IMR-90 (cell line): ENCODE measurements around the gene KIF5C. TPM values are rescaled to one million over a fixed set of nuclear protein-coding genes. Genes with fewer than 3 reads are reported as not detected.

ENCODE experiments used
- ATAC-seq: fragments of 200-7000 bp; cut with Tn5 transposase; 2 replicates; pipeline ENCODE4 v1.9.1; 2020; ENCODE audit warnings: low read depth, mild to moderate bottlenecking, moderate library complexity
- BruUV-seq: library from RNA; stranded (reverse); fragments of 400-500 nt; replicated peaks from 2 replicates; lab custom pipeline; 2021; lab: Mats Ljungman, UMichigan
- CTCF ChIA-PET: fragments of 300-600 bp; formaldehyde crosslinking; extraction: SDS; loops from one replicate; lab custom pipeline; 2021; ENCODE audit warnings: antibody characterized with exemption; lab: Yijun Ruan, JAX
- POLR2A ChIA-PET: fragments of 300-600 bp; sonication (Branson Sonifier 250); formaldehyde crosslinking; loops from one replicate; lab custom pipeline; 2022; ENCODE audit warnings: antibody characterized with exemption; ENCODE audit not compliant: unreplicated experiment; lab: Charles Lee
- DNase-seq: peaks from one replicate; pipeline ENCODE4 v3.0.0; 2013
- H2AFZ ChIP-seq: replicated peaks from 2 replicates; pipeline ENCODE3; 2013; ENCODE audit warnings: low read length, mild to moderate bottlenecking; ENCODE audit not compliant: poor library complexity
- H2AK5ac ChIP-seq: 2 replicates; pipeline ENCODE4 v1.6.1; 2013; ENCODE audit warnings: low read depth, low read length, inconsistent platforms
- H2AK9ac ChIP-seq: replicated peaks from 2 replicates; pipeline ENCODE3; 2013; ENCODE audit warnings: mild to moderate bottlenecking, low read depth, low read length, moderate library complexity; ENCODE audit not compliant: poor library complexity
- H2BK120ac ChIP-seq: 2 replicates; pipeline ENCODE4 v1.6.1; 2013; ENCODE audit warnings: low read depth, low read length, inconsistent platforms
- H2BK15ac ChIP-seq: 3 replicates; pipeline ENCODE4 v1.6.1; 2013; ENCODE audit warnings: low read depth, low read length, inconsistent platforms
- H2BK20ac ChIP-seq: 2 replicates; pipeline ENCODE4 v1.6.1; 2013; ENCODE audit warnings: low read depth, mild to moderate bottlenecking, inconsistent platforms, low read length, moderate library complexity
- H2BK5ac ChIP-seq: 2 replicates; pipeline ENCODE4 v1.6.1; 2013; ENCODE audit warnings: mild to moderate bottlenecking, low read depth, low read length, inconsistent platforms; ENCODE audit not compliant: poor library complexity, severe bottlenecking
- H3K14ac ChIP-seq: replicated peaks from 2 replicates; pipeline ENCODE4 v1.6.1; 2013; ENCODE audit warnings: low read depth, low read length, inconsistent platforms
- H3K18ac ChIP-seq: 2 replicates; pipeline ENCODE4 v1.6.1; 2013; ENCODE audit warnings: low read depth, low read length, control low read depth
- H3K23ac ChIP-seq: 2 replicates; pipeline ENCODE4 v1.6.1; 2013; ENCODE audit warnings: low read depth, low read length, inconsistent platforms
- H3K27ac ChIP-seq: 2 replicates; pipeline ENCODE4 v1.5.1; 2013; ENCODE audit warnings: mild to moderate bottlenecking, control low read depth, low read length; ENCODE audit not compliant: insufficient read depth
- H3K27me3 ChIP-seq: 2 replicates; pipeline ENCODE4 v1.6.1; 2013; ENCODE audit warnings: low read length; ENCODE audit not compliant: control insufficient read depth, insufficient read depth
- H3K36me3 ChIP-seq: 2 replicates; pipeline ENCODE4 v1.6.1; 2013; ENCODE audit warnings: low read length, mixed read lengths; ENCODE audit not compliant: control insufficient read depth, insufficient read depth
- H3K4ac ChIP-seq: 2 replicates; pipeline ENCODE4 v1.6.1; 2013; ENCODE audit warnings: low read depth, low read length, inconsistent platforms
- H3K4me1 ChIP-seq: 2 replicates; pipeline ENCODE4 v1.6.1; 2013; ENCODE audit warnings: low read length, mixed read lengths; ENCODE audit not compliant: control insufficient read depth, insufficient read depth
- H3K4me2 ChIP-seq: 2 replicates; pipeline ENCODE4 v1.6.1; 2013; ENCODE audit warnings: low read depth, mild to moderate bottlenecking, control low read depth, low read length, moderate library complexity
- H3K4me3 ChIP-seq: 2 replicates; pipeline ENCODE4 v1.5.1; 2013; ENCODE audit warnings: low read depth, mild to moderate bottlenecking, control low read depth, low read length, moderate library complexity; ENCODE audit not compliant: insufficient read depth
- H3K56ac ChIP-seq: 2 replicates; pipeline ENCODE4 v1.6.1; 2013; ENCODE audit warnings: low read length, inconsistent platforms; ENCODE audit not compliant: insufficient read depth; ENCODE audit errors: extremely low read depth
- H3K79me1 ChIP-seq, 2 experiments: 2 replicates each; pipeline ENCODE4 v1.6.1; 2013; ENCODE audit warnings: low read length in 2 of 2, inconsistent platforms in 1 of 2, low read depth in 1 of 2
- H3K9ac ChIP-seq: 2 replicates; pipeline ENCODE4 v1.6.1; 2013; ENCODE audit warnings: low read depth, low read length, control low read depth
- H3K9me1 ChIP-seq: 2 replicates; pipeline ENCODE4 v1.6.1; 2013; ENCODE audit warnings: low read length, inconsistent platforms; ENCODE audit not compliant: insufficient read depth
- H3K9me3 ChIP-seq: 2 replicates; pipeline ENCODE4 v1.6.1; 2013; ENCODE audit warnings: low read length; ENCODE audit not compliant: control insufficient read depth, insufficient read depth
- H4K20me1 ChIP-seq: 2 replicates; pipeline ENCODE4 v1.6.1; 2013; ENCODE audit warnings: low read length, inconsistent platforms; ENCODE audit not compliant: insufficient read depth
- H4K5ac ChIP-seq: 2 replicates; pipeline ENCODE4 v1.6.1; 2013; ENCODE audit warnings: mild to moderate bottlenecking, low read depth, low read length, control low read depth
- H4K8ac ChIP-seq, 2 experiments: 2 replicates each; pipeline ENCODE4 v1.6.1; 2013; ENCODE audit warnings: low read depth in 2 of 2, low read length in 2 of 2, control low read depth in 1 of 2, inconsistent platforms in 1 of 2
- H4K91ac ChIP-seq: 2 replicates; pipeline ENCODE4 v1.6.1; 2013; ENCODE audit warnings: low read depth, low read length, inconsistent platforms; ENCODE audit not compliant: insufficient read depth
- SMC3 ChIP-seq: fragments of 150-350 bp; IDR thresholded peaks from 2 replicates; pipeline ENCODE4 v1.6.1; 2016; ENCODE audit warnings: low read depth, mild to moderate bottlenecking, antibody characterized with exemption, low read length, moderate library complexity
- WGBS, 2 experiments: methylation state at CpG; one replicate each; pipeline versions ENCODE4 v1.1.5 to v1.1.7; 2013; ENCODE audit warnings: missing lambda C conversion rate in 2 of 2; ENCODE audit not compliant: insufficient read length in 1 of 2; ENCODE audit errors: extremely low coverage in 2 of 2; 5-methylcytosine and 5-hydroxymethylcytosine counted together
- dilution Hi-C: fragments of 300-500 bp; cut with HindIII; formaldehyde crosslinking; loops from one replicate; pipeline ENCODE4 v1.14.3; 2018; ENCODE audit warnings: low sequenced_read_pairs; ENCODE audit not compliant: unreplicated experiment
- in situ Hi-C: fragments of 300-500 bp; cut with MboI; formaldehyde crosslinking; loops from 3 replicates; pipeline ENCODE4 v1.14.3; 2019; ENCODE audit warnings: low sequenced_read_pairs, inconsistent platforms, mixed read lengths
- intact Hi-C: fragments of 100-400 bp; cut with micrococcal nuclease; formaldehyde crosslinking; loops from 2 replicates; pipeline ENCODE4 v1.10.0; 2022
- polyA plus RNA-seq, 3 experiments: library from polyadenylated mRNA; depleted of rRNA; stranded (reverse); fragments of >200 nt; gene quantifications; 2 replicates each; pipeline ENCODE4 v1.2.3, GENCODE V29; 2012; ENCODE audit warnings: low replicate concordance in 1 of 3
- total RNA-seq: library from RNA; depleted of rRNA; stranded (reverse); fragments of >200 nt; gene quantifications from 2 replicates; pipeline ENCODE4 v1.2.3, GENCODE V29; 2012

KIF5C gene
- total and polyA plus RNA-seq, 2 of the 4 experiments (the other 2 are of a cell fraction): 0.10 to 0.18 TPM

- intact Hi-C loops: no loop called here
- no peak overlapping the region for H2BK15ac ChIP-seq
- no peak overlapping the region for H3K18ac ChIP-seq
- no peak overlapping the region for H3K4ac ChIP-seq
- no peak overlapping the region for H2BK5ac ChIP-seq
- no peak overlapping the region for H3K23ac ChIP-seq
- no TSS peak for BruUV-seq
- no peak overlapping the region for H4K8ac ChIP-seq
- no peak overlapping the region for H4K91ac ChIP-seq
- TF ChIP-seq SMC3: no peak
- no peak overlapping the region for H3K4me2 ChIP-seq
- no peak overlapping the region for H2AFZ ChIP-seq
- no peak overlapping the region for H2BK20ac ChIP-seq
- H3K56ac ChIP-seq: no peak overlapping the region
- H3K9me3 ChIP-seq: no peaks in the 10 kb centered on the region
- H3K9me1 ChIP-seq: no peaks in the 10 kb centered on the region
- no peaks in the 10 kb centered on the region for H3K79me1 ChIP-seq
- H3K27ac ChIP-seq: no peak overlapping the region
- POLR2A ChIA-PET: no interaction called here
- peaks cover 7% of the 10 kb centered on the region for H3K27me3 ChIP-seq
- dilution Hi-C loops: no loop called here
- H2AK9ac ChIP-seq: no peak overlapping the region
- ATAC-seq: no peak
- no peaks in the 10 kb centered on the region for H4K20me1 ChIP-seq
- in situ Hi-C loops: no loop called here
- DNase-seq: no peak
- H2AK5ac ChIP-seq: no peak overlapping the region
- no peaks in the 10 kb centered on the region for H3K36me3 ChIP-seq
- no peak overlapping the region for H3K9ac ChIP-seq
- no peak overlapping the region for H4K5ac ChIP-seq
- WGBS, 2 experiments: no CpG with 5 or more reads among the region's 4 CpGs
- no peak overlapping the region for H3K4me3 ChIP-seq
- no peak overlapping the region for H3K14ac ChIP-seq
- no peaks in the 10 kb centered on the region for H3K4me1 ChIP-seq
- H2BK120ac ChIP-seq: no peak overlapping the region
- CTCF ChIA-PET: interaction anchor here (0.6 to 1.1 kb wide), 2 partner anchors 10 to 205 kb away, joined by 3 to 4 read pairs; no protein-coding TSS in a partner anchor
These were observed 132.0 kb downstream of the KIF5C start for GRCh38 chr2:149006883-149007543.
